Hepatocyte (in vitro differentiated cells): ENCODE results near the gene CSTPP1. TPM values are rescaled to one million over a fixed set of nuclear protein-coding genes. Genes with fewer than 3 reads are reported as not detected.
A peak's percentile ranks its signal among the peaks of the same experiment; 100 is the strongest.
"Not testable (repeated sequence)": the region's sequence is repeated elsewhere in the genome, so short reads cannot be mapped to it uniquely, and the experiment has no call there.

Source experiments
- DNase-seq: peaks from one replicate; pipeline ENCODE4 v3.0.0-alpha.2; 2016; ENCODE audit warnings: low spot score
- H2AFZ ChIP-seq: fragments of 200-600 bp; sonication (generic); 2 replicates; pipeline ENCODE4 v1.6.0; 2016; ENCODE audit warnings: antibody characterized with exemption, mild to moderate bottlenecking
- H3K27ac ChIP-seq: fragments of 200-600 bp; sonication (generic); 2 replicates; pipeline ENCODE4 v1.5.1; 2016; ENCODE audit warnings: mild to moderate bottlenecking
- H3K27me3 ChIP-seq: fragments of 200-600 bp; sonication (generic); 2 replicates; pipeline ENCODE4 v1.6.1; 2016
- H3K36me3 ChIP-seq: fragments of 200-600 bp; sonication (generic); replicated peaks from 2 replicates; pipeline ENCODE4 v1.5.1; 2016; ENCODE audit warnings: low read depth; ENCODE audit not compliant: insufficient read depth
- H3K4me1 ChIP-seq: fragments of 200-600 bp; sonication (generic); 2 replicates; pipeline ENCODE4 v1.5.1; 2016; ENCODE audit warnings: mild to moderate bottlenecking, moderate library complexity; ENCODE audit not compliant: insufficient read depth
- H3K4me2 ChIP-seq: fragments of 200-600 bp; sonication (generic); 2 replicates; pipeline ENCODE4 v1.6.0; 2016
- H3K4me3 ChIP-seq: fragments of 200-600 bp; sonication (generic); 2 replicates; pipeline ENCODE4 v1.5.1; 2016; ENCODE audit warnings: mild to moderate bottlenecking
- H3K79me2 ChIP-seq: fragments of 200-600 bp; sonication (generic); 2 replicates; pipeline ENCODE4 v1.6.0; 2017; ENCODE audit warnings: mild to moderate bottlenecking
- H3K9me2 ChIP-seq: fragments of 200-600 bp; sonication (generic); replicated peaks from 2 replicates; pipeline ENCODE4 v1.6.0; 2017; ENCODE audit warnings: mild to moderate bottlenecking; ENCODE audit not compliant: insufficient read depth
- H3K9me3 ChIP-seq: fragments of 200-600 bp; sonication (generic); 2 replicates; pipeline ENCODE4 v1.5.1; 2016; ENCODE audit warnings: low read depth, mild to moderate bottlenecking
- H4K20me1 ChIP-seq: fragments of 200-600 bp; sonication (generic); 2 replicates; pipeline ENCODE4 v1.6.0; 2016; ENCODE audit warnings: mild to moderate bottlenecking; ENCODE audit not compliant: insufficient read depth, poor library complexity, severe bottlenecking
- CTCF ChIP-seq: fragments of 200-600 bp; sonication (generic); IDR thresholded peaks from 2 replicates; pipeline ENCODE4 v1.5.1; 2016; ENCODE audit warnings: antibody characterized with exemption, mild to moderate bottlenecking; ENCODE audit not compliant: poor library complexity
- EZH2 ChIP-seq: fragments of 200-600 bp; sonication (generic); IDR thresholded peaks from 2 replicates; pipeline ENCODE4 v1.6.1; 2016; ENCODE audit warnings: antibody characterized with exemption, mild to moderate bottlenecking, borderline replicate concordance
- EZH2phosphoT487 ChIP-seq: fragments of 200-600 bp; sonication (generic); IDR thresholded peaks from one replicate; pipeline ENCODE4 v1.6.1; 2018; ENCODE audit warnings: antibody characterized with exemption, mild to moderate bottlenecking, low read depth, moderate library complexity; ENCODE audit not compliant: unreplicated experiment, severe bottlenecking
- WGBS: methylation state at CpG from one replicate; pipeline ENCODE4 v1.1.6; 2016; ENCODE audit warnings: low lambda C conversion rate; ENCODE audit errors: missing lambda C conversion rate; 5-methylcytosine and 5-hydroxymethylcytosine counted together
- polyA plus RNA-seq: library from polyadenylated mRNA; unstranded; fragments of >200 nt; fragmentation: Nextera tagmentation; extraction: Ambion mirVana; gene quantifications from 2 replicates; pipeline ENCODE4 v1.2.1, GENCODE V29; 2016
- total RNA-seq: library from RNA; depleted of rRNA; stranded (reverse); fragments of >200 nt; gene quantifications from 2 replicates; pipeline ENCODE4 v1.2.3, GENCODE V29; 2014

Gene CSTPP1
- total and polyA plus RNA-seq, 2 experiments from 2014 or later, result 23.0 to 44.3 TPM

DNA sequence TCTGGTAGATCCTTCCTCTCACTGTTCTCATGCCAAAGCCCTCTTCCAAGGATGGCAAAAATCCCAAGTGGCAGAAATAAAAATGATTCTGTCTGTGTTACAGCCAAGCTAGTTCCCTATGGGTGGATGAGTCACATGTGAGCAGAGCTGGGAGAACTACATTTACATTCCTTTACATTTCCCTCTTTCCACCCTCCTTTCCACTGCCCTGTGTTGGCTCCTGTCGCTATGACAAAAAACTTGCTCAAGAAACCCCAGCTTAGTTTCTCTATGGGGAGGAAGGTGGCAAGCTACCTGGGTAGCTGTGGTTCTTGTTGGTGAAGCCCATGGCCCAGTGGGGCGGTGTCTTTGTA is 268.1 kb downstream of the CSTPP1 start:
- H4K20me1 ChIP-seq, result no peaks in the 10 kb centered on the region
- H3K27ac ChIP-seq, result peak overlapping the region; percentile 55
- no peak for TF ChIP-seq CTCF
- no peak for TF ChIP-seq EZH2phosphoT487
- TF ChIP-seq EZH2, result no peak
- H3K9me2 ChIP-seq, result no peaks in the 10 kb centered on the region
- H3K9me3 ChIP-seq, result no peaks in the 10 kb centered on the region
- H3K79me2 ChIP-seq, result no peaks in the 10 kb centered on the region
- 68% methylated on average over 2 of the region's 2 CpGs for WGBS
- H3K36me3 ChIP-seq, result no peaks in the 10 kb centered on the region
- peak overlapping the region; percentile 16 for H3K4me2 ChIP-seq
- H3K4me1 ChIP-seq, result no peaks in the 10 kb centered on the region
- no peak overlapping the region for H2AFZ ChIP-seq
- no peaks in the 10 kb centered on the region for H3K27me3 ChIP-seq
- no peak overlapping the region for H3K4me3 ChIP-seq
- peak; percentile 57 for DNase-seq

- H3K9me2 ChIP-seq, H3K79me2 ChIP-seq, H3K4me1 ChIP-seq, H3K4me3 ChIP-seq, H3K27me3 ChIP-seq, H3K9me3 ChIP-seq, H3K36me3 ChIP-seq, H3K27ac ChIP-seq, H2AFZ ChIP-seq, H3K4me2 ChIP-seq, DNase-seq, H4K20me1 ChIP-seq: not testable (repeated sequence)
- WGBS, result 90% methylated on average over 5 of the region's 5 CpGs
Measured at GRCh38 chr11:47206577-47206976, 270.0 kb downstream of the CSTPP1 start.

DNA sequence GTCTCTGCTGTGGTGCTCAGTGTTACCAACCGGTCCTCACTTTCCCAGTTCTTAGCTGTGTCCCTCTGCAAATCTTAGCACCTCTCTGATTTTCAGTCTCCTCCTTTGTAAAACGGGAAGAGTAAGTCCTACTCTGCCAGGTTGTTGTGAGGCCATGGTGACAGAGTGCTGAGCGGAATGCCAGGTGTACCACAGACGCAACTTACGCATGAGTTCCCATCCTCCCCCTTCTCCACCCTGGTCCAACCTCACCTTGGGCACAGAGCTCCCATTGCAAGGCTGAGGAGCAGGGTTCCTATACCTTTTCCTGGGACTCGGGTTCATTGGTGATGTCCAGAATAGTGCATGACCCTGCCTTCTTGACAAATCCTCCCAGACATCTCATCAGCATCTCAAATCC is 270.9 kb downstream of the CSTPP1 start:
- Histone ChIP-seq H3K36me3 (no peaks in the 10 kb centered on the region), H3K4me2 (no peak overlapping the region), H3K4me3 (no peak overlapping the region), H3K79me2 (no peaks in the 10 kb centered on the region), H3K9me3 (no peaks in the 10 kb centered on the region), H3K27ac (no peak overlapping the region), H3K4me1 (no peaks in the 10 kb centered on the region), H3K27me3 (no peaks in the 10 kb centered on the region), H3K9me2 (no peaks in the 10 kb centered on the region), H2AFZ (no peak overlapping the region), H4K20me1 (no peaks in the 10 kb centered on the region)
- DNase-seq, result no peak
- 92% methylated on average over 6 of the region's 6 CpGs for WGBS
- no peak for TF ChIP-seq EZH2
- no peak for TF ChIP-seq EZH2phosphoT487
- no peak for TF ChIP-seq CTCF

DNA sequence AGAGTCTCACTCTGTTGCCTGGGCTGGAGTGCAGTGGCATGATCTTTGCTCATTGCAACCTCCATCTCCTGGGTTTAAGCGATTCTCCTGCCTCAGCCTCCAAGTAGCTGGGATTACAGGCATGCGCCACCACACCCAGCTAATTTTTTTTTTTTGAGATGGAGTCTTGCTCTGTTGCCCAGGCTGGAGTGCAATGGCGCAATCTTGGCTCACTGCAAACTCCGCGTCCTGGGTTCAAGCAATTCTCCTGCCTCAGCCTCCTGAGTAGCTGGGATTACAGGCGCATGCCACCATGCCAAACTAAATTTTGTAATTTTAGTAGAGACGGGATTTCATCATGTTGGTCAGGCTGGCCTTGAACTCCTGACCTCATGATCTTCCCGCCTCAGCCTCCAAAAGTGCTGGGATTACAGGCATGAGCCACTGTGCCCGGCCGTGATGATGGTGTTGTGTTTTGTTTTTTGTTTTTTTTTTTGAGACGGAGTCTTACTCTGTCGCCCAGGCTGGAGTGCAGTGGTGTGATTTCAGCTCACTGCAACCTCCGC is 271.5 kb downstream of the CSTPP1 start:
- not testable (repeated sequence) for H3K79me2 ChIP-seq, H3K9me3 ChIP-seq, H3K9me2 ChIP-seq, H2AFZ ChIP-seq, H3K36me3 ChIP-seq, DNase-seq, H3K4me3 ChIP-seq, H3K4me1 ChIP-seq, H3K27ac ChIP-seq, H3K4me2 ChIP-seq, H4K20me1 ChIP-seq, H3K27me3 ChIP-seq
- WGBS, result 96% methylated on average over 12 of the region's 13 CpGs
